Medulla oblongata (tissue), 1 donor: Measurements from ENCODE around the gene ARHGEF3.

ENCODE experiments used
- DNase-seq: peaks from one replicate; pipeline ENCODE4 v3.0.0-alpha.2; 2015; ENCODE audit errors: extremely low spot score

Gene ARHGEF3

GRCh38 chr3:56822501-56822900 is 20.8 kb upstream of the ARHGEF3 start:
- no peak for DNase-seq

- no peak for DNase-seq
Measured at GRCh38 chr3:56819016-56819809, 17.5 kb upstream of the ARHGEF3 start.

GRCh38 chr3:56818156-56818985 is 16.6 kb upstream of the ARHGEF3 start:
- DNase-seq = no peak

GRCh38 chr3:56817646-56818045 is 15.9 kb upstream of the ARHGEF3 start:
- DNase-seq = no peak

GRCh38 chr3:56816061-56816460 is 14.3 kb upstream of the ARHGEF3 start:
- no peak for DNase-seq

GRCh38 chr3:56815589-56815988 is 13.8 kb upstream of the ARHGEF3 start:
- DNase-seq = no peak

- no peak for DNase-seq
Measured at GRCh38 chr3:56813653-56813960, 11.9 kb upstream of the ARHGEF3 start.

GRCh38 chr3:56812754-56813652 is 11.3 kb upstream of the ARHGEF3 start:
- no peak for DNase-seq

GRCh38 chr3:56811546-56812202 is 9.9 kb upstream of the ARHGEF3 start:
- no peak for DNase-seq

- no peak for DNase-seq
Measured at GRCh38 chr3:56810577-56811545, 9.1 kb upstream of the ARHGEF3 start.

GRCh38 chr3:56806407-56806806 is 4.7 kb upstream of the ARHGEF3 start:
- DNase-seq = peak; percentile 75

- DNase-seq = no peak
Measured at GRCh38 chr3:56802790-56803189, 1.0 kb upstream of the ARHGEF3 start.

- DNase-seq = no peak
Measured at GRCh38 chr3:56802378-56802745, 613 bp upstream of the ARHGEF3 start.

GRCh38 chr3:56800832-56801661 is 702 bp downstream of the ARHGEF3 start:
- peak; percentile 40 for DNase-seq

- peak; percentile 71 for DNase-seq
Measured at GRCh38 chr3:56800130-56800831, 1.5 kb downstream of the ARHGEF3 start.

GRCh38 chr3:56799251-56799882 is 2.4 kb downstream of the ARHGEF3 start:
- DNase-seq = peak; percentile 94

- DNase-seq = no peak
Measured at GRCh38 chr3:56796996-56797395, 4.8 kb downstream of the ARHGEF3 start.

- no peak for DNase-seq
Measured at GRCh38 chr3:56796202-56796601, 5.5 kb downstream of the ARHGEF3 start.

GRCh38 chr3:56795829-56796185 is 5.9 kb downstream of the ARHGEF3 start:
- no peak for DNase-seq
